Measurements from ENCODE around the gene OR6Q1. TPM values are rescaled to one million over a fixed set of nuclear protein-coding genes. Genes with fewer than 3 reads are reported as not detected.

The OR6Q1 gene
- total RNA-seq, 4 donors from 2014 or later, result not detected

- TF ChIP-seq POLR2A (IDR thresholded peaks at IDR 0.05) (no peak), CTCF (IDR thresholded peaks at IDR 0.05) (no peak)
- intact Hi-C loops (cut with DNase I; ENCODE audit: low total_unique reads), result no loop called here
- 13 to 15% methylated on average over 8 of the region's 8 CpGs for WGBS, 2 donors
- peak; percentile 32 to 91 for DNase-seq (ENCODE audit: low spot score in 2 of 2)
- H3K4me3 ChIP-seq (ENCODE audit: low read depth, poor library complexity, severe bottlenecking), result no peak overlapping the region
Measured at GRCh38 chr11:58024601-58025091, 6.1 kb upstream of the OR6Q1 start.

DNA sequence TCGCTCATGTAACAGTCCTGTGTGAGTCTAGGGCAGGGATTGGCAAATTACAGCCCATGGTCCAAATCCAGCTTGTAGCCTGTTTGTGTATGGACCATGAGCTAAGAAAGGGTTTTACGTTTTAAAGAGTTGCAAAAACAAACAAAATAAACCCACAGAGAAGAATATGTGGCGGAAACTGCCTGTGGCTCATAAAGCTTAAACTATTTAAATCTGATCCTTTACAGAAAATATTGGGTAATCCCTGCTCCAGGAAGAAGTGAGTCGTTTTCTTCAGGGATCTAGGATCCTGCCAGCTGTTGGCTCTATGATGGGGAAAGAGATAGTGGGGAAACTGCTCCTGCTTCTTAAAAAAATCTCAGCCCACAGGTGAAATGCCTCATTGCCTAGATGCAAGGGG lies 3.4 kb upstream of the OR6Q1 start:
- no peak for TF ChIP-seq POLR2A (IDR thresholded peaks at IDR 0.05)
- TF ChIP-seq CTCF (IDR thresholded peaks at IDR 0.05), result no peak
- H3K4me3 ChIP-seq (ENCODE audit: low read depth, poor library complexity, severe bottlenecking), result no peak overlapping the region
- intact Hi-C loops (cut with DNase I; ENCODE audit: low total_unique reads), result no loop called here
- 69 to 73% methylated on average over 4 of the region's 4 CpGs for WGBS, 2 donors
- no peak for DNase-seq (ENCODE audit: low spot score in 2 of 2)

DNA sequence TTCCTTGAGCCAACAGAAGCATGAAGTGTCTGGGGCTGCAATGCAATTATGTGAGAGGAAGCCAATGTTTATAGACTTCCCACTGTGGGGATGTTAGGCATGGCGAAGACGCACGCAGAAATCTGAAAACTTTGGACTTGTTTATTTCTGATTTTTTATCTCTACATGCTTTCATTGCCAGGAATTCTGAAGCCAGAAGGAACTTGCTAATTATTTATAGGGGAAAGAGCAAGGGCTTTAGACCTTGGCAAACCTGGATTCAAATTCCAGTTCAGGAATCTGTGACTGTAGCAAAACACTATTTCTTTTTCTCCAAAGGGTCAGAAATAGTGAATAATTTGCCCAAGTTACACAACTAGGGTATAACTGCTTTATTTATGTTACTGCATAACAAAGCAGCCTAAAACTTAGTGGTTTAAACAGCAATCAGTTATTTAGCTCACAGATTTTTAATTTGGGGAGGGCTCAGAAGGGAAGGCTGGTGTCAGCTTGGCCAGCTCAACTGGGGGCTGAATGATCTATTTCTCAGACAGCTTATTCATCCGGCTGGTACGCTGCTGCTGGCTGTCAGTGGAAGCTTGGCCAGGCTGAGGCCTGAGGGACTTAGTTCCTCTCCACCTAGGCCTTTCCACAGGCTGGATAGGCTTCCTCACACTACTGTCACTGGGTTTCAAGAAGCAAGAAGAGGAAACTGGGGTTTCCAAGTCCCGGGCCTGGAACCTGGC lies 1.9 kb upstream of the OR6Q1 start:
- DNase-seq (ENCODE audit: low spot score in 2 of 2), result no peak
- WGBS, 2 donors, result 60 to 61% methylated on average over 6 of the region's 6 CpGs
- no peak overlapping the region for H3K4me3 ChIP-seq (ENCODE audit: low read depth, poor library complexity, severe bottlenecking)
- intact Hi-C loops (cut with DNase I; ENCODE audit: low total_unique reads), result no loop called here
- no peak for TF ChIP-seq CTCF (IDR thresholded peaks at IDR 0.05)
- TF ChIP-seq POLR2A (IDR thresholded peaks at IDR 0.05), result no peak

GRCh38 chr11:58034471-58034870 lies 3.7 kb downstream of the OR6Q1 start:
- TF ChIP-seq CTCF (IDR thresholded peaks at IDR 0.05) (no peak), POLR2A (IDR thresholded peaks at IDR 0.05) (no peak)
- DNase-seq (ENCODE audit: low spot score in 2 of 2), result no peak
- intact Hi-C loops (cut with DNase I; ENCODE audit: low total_unique reads), result no loop called here
- 73 to 76% methylated on average over 2 of the region's 2 CpGs for WGBS, 2 donors
- H3K4me3 ChIP-seq (ENCODE audit: low read depth, poor library complexity, severe bottlenecking), result no peak overlapping the region

DNA sequence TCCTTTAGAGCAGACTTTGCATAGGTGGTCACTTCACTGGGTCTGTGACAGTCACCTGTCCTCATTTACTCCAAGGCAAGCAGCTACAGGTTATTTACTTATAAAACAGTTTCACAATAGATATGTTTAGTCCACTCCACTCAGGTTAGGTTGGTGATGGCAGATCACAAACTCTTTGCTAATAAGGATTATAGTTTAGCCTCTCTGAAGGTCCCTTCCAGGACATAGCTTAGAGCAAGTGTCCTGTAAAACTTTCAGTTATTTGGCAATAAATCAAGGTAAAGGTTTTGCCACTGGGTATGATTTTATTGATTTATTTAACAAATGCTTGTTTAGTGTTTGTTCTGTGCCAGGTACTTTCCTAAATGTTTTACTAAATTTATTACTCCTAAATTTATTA lies 8.8 kb downstream of the OR6Q1 start:
- H3K4me3 ChIP-seq (ENCODE audit: low read depth, poor library complexity, severe bottlenecking), result no peak overlapping the region
- intact Hi-C loops (cut with DNase I; ENCODE audit: low total_unique reads), result no loop called here
- DNase-seq (ENCODE audit: low spot score in 2 of 2), result no peak
- TF ChIP-seq POLR2A (IDR thresholded peaks at IDR 0.05), result no peak
- TF ChIP-seq CTCF (IDR thresholded peaks at IDR 0.05), result no peak

GRCh38 chr11:58043379-58043778 lies 12.6 kb downstream of the OR6Q1 start:
- intact Hi-C loops (cut with DNase I; ENCODE audit: low total_unique reads), result no loop called here
- no peak overlapping the region for H3K4me3 ChIP-seq (ENCODE audit: low read depth, poor library complexity, severe bottlenecking)
- WGBS, 2 donors, result 67 to 80% methylated on average over 2 of the region's 2 CpGs
- TF ChIP-seq CTCF (IDR thresholded peaks at IDR 0.05) (no peak), POLR2A (IDR thresholded peaks at IDR 0.05) (no peak)
- DNase-seq (ENCODE audit: low spot score in 2 of 2), result no peak
